HG03565 (cell line): Measurements from ENCODE around the gene CYFIP2.
A peak's percentile ranks its signal among the peaks of the same experiment; 100 is the strongest.

Experiments
- ATAC-seq: cut with Tn5 transposase; IDR thresholded peaks from one replicate; pipeline ENCODE4 v1.9.1; 2021; ENCODE audit warnings: mild to moderate bottlenecking, moderate library complexity; ENCODE audit not compliant: unreplicated experiment

The CYFIP2 gene

DNA sequence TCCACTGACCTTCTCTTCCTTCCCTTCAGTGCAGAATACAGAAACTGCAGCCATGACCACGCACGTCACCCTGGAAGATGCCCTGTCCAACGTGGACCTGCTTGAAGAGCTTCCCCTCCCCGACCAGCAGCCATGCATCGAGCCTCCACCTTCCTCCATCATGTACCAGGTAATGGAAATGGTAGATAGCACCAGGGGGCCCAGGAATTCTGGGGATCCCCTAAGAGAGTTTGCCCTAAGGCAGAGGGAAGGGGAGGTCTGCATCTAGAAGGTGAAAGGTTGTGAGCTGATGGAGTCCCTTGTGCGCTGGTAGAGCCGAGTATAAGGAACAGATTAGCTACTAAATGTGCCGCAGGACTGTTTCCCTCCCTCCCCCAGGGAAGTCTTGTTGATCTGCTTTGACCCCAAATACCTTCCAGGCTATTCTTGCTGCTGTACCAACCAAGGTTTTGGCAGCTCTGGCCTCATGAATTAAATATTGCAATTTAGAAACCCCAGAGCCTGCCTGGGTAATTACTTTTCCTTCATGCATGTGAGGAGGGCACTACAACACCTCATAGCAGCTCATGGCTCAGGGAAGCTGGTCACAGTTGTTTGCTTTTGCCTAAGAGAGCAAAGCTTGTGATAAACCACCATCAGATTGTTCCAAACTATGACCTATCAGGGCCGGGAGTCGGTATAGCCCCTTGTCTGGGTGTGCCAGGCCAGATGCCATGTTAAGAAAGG is 19.6 kb downstream of the CYFIP2 start:
- ATAC-seq: no peak

DNA sequence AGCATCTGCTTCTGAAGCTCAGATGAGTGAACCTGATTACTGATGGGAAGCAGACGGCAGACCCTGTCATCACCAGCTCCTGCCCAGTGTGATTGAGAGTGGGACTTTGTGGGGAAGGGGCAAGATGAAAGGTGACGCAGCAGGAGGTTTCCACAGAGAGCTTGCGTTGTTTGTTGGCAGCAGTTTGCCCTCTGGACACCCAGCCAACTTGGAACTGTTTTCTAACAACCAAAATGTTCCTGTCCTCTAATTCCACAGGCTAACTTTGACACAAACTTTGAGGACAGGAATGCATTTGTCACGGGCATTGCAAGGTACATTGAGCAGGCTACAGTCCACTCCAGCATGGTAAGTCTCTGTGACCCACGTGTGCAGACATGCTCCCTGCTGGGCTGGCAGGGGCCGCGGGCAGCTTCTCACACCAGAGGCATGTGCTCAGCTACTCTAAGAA is 20.9 kb downstream of the CYFIP2 start:
- no peak for ATAC-seq

DNA sequence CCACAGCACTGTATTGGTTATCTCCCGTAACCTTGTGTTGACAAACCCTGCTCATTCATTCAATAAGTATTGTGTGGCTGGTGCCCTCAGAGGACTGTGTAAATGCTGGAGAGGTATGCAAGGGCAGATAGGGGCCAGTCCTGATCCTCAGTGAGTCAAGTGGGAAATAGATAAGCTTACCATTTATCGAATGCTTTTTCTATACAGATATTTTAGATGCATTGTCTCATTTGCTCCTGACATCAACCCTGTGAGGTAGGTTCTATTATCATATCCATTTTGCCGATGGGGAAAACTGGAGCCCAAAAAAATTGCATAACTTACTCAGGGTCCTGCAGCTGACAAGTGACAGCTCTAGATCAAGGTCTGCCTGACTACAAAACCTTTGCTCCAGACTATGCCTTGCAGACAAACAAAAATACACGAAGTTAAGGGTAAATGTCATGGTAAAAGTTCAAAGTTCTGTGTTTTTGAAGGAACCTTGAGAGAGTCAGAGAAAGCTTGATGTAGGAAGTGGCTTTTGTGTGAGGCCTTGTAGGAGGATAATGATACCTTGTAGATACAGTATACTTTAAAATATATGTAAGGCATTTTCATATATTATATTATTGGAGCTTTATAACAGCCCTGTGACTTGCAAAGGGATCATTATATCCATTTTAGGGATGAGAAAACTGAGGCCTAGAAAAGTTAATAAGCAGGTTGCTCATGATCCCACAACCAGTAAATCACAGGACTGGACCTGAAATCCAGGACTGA is 22.7 kb downstream of the CYFIP2 start:
- ATAC-seq: no peak

DNA sequence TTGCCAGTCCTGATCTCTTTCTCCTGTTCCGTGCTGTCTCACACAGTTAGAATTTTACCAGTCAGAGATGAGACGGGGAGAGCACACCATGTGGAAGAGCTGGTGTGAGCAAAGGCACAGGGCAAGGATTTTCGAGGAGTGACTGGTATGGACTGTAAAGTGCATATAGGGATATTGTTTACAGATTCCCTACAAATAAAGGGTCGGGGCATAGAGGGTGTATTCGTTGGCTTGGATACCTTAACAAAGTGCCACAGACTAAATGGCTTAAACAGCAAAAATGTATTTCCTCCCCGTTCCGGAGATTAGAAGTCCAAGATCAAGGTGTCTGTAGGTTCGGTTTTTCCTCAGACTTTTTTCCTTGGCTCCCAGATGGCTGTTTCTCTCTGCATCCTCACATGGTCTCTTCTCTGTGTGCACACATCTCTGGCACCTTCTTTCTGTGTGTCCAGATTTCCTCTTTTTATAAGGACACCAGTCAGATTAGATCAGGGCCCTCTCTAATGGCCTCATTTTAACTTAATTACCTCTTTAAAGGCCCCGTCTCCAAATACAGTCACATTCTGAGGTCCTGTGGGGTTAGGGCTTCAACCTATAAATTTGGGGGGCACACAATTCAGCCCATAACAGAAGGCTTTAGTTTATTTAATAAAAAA is 23.4 kb downstream of the CYFIP2 start:
- no peak for ATAC-seq

DNA sequence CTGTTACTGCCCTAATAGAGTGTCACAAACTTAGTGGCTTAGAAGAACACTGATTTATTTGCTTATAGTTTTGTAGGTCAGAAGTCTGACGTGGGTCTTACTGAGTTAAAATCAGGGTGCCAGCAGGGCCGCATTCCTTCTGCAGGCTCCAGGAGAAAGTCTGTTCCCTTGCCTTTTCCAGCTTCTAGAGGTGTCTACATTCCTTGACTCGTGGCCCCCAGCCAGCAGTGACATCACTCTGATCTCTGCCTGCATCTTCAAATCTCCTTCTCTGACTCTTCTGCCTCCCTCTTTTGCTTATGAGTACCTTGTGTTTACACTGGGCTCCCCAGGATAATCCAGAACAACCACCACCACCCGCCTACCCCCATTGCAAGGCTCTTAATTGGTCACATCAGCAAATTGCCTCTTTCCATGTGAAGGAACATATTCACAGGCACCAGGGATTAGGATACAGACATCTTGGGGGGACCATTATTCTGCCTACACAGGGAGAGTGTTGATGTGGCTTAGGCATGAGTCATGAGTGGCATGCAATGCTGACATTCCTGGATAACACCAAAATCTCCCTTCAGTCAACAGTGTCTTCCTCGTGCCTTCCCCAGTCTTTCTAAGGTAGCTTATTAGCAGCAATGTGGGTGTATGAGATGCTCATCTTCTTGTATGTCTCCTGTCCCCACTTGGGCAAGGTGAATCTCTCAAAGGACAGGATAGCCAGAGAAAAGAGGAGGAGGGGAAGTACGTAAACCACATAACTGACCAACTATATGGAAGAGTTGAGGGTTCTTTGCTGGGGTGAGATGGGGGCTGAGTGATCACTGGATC is 24.4 kb downstream of the CYFIP2 start:
- no peak for ATAC-seq

DNA sequence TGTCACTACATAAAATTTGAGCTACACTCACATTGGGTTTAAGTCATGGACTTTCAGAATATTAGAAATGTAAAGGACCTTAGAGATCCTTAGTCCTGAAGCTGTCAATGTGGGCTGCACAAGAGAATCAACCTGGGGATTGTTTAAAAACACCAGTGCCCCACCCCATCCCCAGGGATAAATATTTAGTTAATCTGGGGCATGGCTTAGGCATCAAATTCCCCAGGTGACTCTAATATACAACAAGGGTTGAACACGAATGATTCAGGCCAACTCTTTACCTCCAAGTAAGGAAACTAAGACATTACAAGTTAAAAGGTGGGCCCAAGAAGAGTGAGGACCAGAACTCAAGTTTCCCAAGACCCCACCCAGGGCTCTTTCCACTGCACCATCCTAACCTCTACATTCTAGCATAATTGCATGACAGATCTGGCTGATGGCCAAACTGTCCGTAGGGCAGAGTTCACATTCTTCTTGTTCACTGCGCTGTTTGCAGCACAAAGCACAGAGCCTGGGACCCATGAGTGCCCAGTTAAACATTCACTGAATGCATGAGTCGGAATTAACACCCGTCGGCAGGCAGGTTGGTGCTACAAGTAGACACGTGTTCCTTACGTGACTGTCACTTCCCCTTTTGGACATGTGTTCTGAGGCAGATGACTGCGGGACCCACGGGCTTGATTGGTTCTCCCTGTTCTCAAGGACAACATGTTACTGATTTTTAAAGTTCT is 25.2 kb downstream of the CYFIP2 start:
- ATAC-seq: peak; percentile 90

DNA sequence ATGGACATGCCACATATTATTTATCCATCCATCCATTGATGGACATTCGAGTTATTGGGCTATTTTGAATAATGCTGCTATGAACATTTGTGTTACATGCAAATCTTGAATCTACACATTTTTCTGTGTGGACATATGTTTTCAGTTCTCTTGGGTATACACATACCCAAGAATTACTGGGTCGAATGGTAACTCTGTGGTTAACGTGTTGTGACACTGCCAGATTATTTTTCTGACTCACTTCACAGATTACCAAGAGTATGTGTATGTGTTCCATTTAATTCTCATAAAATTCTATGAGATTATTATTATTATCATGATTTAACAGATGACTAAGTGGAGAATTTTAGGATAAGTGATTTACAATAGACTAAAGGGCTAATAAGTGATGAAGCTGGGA is 26.7 kb downstream of the CYFIP2 start:
- ATAC-seq: no peak

DNA sequence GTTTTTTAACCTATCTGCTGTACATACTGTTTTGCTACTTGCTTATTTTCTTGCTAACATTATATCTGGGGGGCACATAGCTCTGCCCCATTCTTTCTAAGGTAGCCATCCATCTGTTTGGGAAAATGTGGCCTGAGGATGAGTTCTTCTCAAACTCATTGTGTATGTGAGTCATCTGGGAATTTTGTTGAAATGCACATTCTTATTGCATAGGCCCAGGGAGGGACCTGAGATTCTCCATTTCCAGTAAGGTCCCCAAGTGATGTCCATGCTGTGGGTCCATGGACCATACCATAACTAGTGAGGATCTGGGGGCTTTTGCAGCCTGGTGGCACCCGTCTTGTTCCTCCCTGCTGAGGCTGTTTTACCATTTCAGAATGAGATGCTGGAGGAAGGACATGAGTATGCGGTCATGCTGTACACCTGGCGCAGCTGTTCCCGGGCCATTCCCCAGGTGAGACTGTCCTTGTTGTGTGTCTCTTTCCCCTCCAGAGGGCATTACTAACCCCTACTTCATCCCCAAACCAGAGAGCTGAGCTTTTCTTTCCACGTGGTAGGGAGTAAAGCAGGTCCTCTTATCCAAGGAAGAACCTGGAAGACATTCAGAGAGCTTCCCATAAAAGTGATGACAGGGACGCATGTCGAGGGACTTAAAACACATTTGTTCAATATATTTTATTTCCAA is 28.6 kb downstream of the CYFIP2 start:
- ATAC-seq: no peak

DNA sequence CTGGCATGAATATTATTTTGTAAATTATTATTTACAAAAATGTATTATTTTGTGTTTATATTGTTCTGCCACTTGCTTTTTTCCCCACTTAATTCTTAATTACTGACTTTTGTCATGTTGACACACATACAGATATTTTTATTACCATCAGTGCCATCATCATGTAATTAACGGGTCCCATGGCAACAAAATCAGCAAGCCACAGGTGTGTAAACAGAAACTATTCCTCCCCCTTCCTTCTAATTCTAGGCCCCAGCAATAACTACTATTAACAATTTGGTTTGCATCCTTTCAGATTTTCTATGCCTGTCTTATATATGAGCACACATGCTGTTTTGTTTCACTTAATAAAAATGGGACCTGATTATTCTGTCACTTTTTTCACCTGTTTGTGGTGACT is 29.3 kb downstream of the CYFIP2 start:
- ATAC-seq: no peak

DNA sequence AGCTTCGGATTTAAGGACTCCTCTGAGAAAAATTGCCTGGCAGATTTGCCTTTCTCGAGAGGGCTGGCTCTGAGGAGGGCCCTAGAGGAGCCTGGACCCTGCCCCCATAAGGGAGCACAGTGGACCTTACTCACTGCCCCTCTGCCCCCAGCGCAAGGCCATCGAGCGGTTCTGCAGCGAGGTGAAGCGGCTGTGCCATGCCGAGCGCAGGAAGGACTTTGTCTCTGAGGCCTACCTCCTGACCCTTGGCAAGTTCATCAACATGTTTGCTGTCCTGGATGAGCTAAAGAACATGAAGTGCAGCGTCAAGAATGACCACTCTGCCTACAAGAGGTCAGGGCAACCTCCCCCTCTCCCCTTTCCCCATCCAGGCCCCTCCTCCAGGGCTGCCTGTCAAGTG is 34.6 kb downstream of the CYFIP2 start:
- ATAC-seq: no peak

DNA sequence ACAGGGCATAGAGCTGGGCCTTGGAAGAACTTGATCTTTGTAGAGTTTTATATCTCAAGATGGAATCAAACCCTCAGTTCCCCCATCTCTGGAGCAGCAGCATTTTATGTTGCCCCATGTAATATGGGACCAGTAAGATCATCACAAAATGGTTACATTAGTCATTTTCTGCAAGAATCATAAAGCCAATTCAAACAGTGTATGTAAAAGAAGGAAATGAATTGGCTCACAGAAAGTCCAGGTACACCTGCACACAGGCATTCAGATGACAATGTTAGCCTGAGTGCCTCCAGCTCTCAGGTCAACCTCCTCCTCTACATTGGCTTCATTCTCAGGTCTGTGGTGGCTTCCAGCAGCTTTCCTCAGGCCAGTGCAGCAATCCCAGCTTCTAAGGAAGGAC is 35.1 kb downstream of the CYFIP2 start:
- ATAC-seq: no peak

DNA sequence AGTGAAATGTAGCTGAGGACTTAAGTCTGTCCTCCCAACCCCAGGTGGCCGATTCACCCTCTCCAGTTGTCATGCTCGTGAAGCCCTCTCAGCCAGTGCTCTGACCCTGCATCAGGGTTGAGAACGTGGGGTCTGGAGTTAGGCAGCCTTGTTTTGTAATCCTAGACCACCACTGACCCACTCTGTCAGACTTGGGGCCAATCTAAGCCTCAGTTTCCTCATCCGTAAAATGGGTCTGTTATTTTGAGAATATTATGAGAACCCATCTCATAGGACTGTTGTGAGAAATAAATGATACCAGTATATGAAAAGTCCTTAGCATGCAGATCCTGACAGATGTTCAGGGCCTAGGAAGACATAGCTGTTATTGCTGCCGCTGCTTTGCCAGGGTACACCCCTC is 37.1 kb downstream of the CYFIP2 start:
- ATAC-seq: no peak

DNA sequence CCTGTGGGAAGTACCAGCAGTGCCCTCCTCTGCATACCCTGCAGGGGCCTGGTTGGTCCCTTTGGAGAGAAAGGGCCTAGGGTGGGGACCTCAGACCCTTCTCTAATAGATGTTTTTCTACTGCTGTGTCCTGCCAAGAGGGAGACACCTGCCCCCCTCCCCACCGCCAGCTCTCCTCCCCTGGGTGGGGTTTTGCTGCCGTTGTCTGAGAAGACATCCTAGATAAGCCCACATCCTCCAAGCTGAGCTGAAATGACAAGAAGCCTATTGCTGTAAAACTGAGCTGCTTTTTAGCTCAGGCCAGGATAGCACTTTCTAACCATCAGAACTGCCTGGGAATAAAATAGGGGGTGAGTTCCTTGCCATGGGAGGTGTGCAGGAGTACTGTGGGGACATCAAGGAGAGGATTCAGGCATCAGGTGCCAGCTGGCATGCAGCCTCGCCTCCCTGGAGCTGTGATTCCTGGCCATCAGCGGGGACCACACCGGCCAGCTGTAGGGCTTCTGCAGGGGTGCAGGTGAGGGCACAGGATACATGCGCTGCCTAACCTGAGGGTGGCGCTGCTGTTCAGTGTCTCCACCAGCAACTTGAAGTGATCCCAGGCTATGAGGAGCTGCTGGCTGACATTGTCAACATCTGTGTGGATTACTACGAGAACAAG is 37.9 kb downstream of the CYFIP2 start:
- ATAC-seq: no peak

DNA sequence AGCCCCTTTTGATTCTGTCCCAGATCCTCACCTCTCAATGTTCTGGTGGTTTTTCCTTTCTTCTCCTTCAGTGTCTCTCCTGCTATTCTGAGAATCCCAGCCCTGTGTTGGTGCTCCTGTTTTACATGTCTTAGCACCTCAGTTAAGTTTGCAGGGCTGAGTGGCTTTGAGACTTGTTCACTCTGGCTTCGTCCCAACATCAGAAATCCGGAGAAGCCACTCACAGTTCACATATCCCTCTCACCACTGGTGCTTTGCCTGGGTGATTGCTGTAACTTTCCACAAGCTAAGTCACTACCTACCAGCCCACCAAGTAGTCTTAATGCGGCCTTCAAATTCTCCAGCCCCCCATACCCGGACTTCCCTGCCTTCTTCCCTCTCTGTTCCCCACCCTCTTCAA is 40.2 kb downstream of the CYFIP2 start:
- no peak for ATAC-seq

DNA sequence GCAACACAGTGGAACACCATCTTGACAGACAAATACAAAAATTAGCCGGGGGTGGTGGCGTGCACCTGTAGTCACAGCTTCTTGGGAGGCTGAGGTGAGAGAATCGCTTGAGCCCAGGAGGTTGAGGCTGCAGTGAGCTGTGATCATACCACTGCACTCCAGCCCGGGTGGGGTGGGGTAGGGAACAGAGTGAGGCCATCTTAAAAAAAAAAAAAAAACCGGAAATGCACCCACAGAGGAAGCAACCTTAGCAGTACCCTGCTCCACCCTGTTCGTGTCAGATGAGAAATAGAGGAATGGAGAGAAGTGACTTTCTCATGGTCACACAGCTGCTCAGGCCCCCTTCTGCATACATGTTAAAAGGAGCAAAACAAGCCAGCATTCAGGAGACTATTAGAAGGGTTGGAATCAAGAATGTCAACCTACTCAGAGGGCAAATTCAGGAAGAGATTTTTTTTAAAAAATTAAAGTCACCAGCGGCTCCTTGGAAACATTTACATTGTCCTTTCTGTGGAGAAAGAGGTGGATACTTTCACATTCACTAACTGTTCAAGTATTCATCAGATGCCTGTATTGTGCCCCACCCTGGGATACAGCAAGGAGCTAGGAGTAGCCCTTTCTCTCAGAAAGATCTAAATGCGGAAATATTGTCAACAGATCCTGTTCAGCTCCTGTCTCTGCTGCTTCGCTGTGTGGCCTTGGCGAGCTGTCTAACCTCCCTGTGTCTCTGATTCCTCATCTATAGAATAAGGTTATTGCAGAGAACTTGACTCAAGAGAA is 41.0 kb downstream of the CYFIP2 start:
- ATAC-seq: no peak

DNA sequence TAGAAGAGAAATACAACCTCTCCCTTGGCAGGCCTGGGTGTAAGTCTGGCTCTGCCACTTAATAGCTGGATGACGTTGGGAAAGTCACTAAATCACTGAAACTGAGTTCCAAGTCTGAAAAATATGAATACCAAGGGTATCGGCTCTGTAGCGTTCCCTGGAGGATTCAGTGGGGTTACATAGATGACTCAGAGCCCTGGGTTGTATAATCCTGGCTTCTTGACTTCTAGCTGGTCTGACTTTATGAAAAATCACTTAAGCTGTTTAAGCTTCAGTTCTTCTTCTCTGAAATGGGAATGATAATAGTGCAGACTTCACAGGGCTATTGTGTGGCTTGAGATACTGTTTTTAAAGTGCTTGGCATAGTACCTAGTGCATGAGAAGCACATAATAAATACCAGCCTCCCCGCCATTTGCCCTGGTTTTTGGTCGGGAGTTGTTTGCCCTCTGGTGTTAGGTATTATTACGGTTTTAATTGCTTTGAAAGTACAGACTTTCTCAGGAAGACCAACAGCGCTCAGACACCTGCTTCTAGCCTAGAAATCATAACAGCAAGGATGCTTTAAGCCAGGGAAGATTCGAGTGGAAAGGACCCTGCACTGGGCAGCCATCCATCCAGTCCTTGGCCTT is 43.0 kb downstream of the CYFIP2 start:
- ATAC-seq: peak; percentile 38

DNA sequence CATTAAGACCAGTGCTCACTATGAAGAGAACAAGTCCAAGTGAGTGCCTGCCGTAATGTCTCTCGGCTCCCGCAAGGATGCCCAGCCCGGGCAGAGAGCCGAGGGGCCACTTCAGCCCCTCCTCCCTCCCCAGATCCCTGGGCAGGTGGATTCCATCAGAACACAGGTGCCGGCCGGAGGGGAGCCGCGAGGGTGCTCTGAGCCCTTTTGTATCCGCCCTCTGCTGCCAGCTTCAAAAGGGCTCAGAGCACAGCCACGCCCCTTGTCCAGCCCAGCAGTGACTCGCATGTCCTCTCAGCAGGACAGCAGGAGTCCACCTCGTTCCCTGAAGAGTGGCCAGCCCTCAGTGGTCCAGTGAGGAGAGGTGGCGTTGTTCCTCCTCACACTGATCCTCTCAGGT is 43.9 kb downstream of the CYFIP2 start:
- ATAC-seq: no peak

DNA sequence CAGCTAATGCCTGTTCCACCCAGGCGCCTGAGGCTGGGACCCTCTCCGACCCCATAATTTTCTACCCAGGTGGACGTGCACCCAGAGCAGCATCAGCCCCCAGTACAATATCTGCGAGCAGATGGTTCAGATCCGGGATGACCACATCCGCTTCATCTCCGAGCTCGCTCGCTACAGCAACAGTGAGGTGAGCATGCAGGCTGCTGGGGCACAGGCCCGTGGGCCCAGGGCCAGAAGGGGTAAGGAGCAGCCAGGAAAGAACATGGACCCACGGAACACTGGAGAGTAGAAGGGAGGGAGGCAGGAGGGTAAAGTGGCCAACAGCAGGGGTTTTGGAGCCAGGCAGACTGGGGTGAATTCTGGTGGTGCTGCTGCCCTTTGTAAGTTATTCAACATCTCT is 45.7 kb downstream of the CYFIP2 start:
- ATAC-seq: no peak
